ENCODE data around the gene HOTAIR.
A peak's percentile ranks its signal among the peaks of the same experiment; 100 is the strongest.

Gene HOTAIR

GRCh38 chr12:53931844-53932581 is 42.7 kb downstream of the HOTAIR start:
- H3K4me1 Mint-ChIP-seq = peaks cover 18% of the 10 kb centered on the region
- no peak overlapping the region for H3K27ac Mint-ChIP-seq
- no peaks in the 10 kb centered on the region for H3K9me3 Mint-ChIP-seq
- no peak overlapping the region for H3K4me3 Mint-ChIP-seq
- ATAC-seq (no peak), DNase-seq (no peak)
- peaks cover 98% of the 10 kb centered on the region for H3K27me3 Mint-ChIP-seq

- no peak overlapping the region for H3K27ac Mint-ChIP-seq
- ATAC-seq (no peak), DNase-seq (no peak)
- H3K4me3 Mint-ChIP-seq = no peak overlapping the region
- H3K4me1 Mint-ChIP-seq = peaks cover 13% of the 10 kb centered on the region
- no peaks in the 10 kb centered on the region for H3K9me3 Mint-ChIP-seq
- peaks cover 98% of the 10 kb centered on the region for H3K27me3 Mint-ChIP-seq
Observed at GRCh38 chr12:53930591-53931255, 44.0 kb downstream of the HOTAIR start.

- Mint-ChIP-seq H3K4me1 (peaks cover 5% of the 10 kb centered on the region), H3K9me3 (no peaks in the 10 kb centered on the region), H3K27ac (no peak overlapping the region), H3K27me3 (peaks cover 98% of the 10 kb centered on the region), H3K4me3 (no peak overlapping the region)
- ATAC-seq (no peak), DNase-seq (no peak)
Observed at GRCh38 chr12:53929527-53929926, 45.2 kb downstream of the HOTAIR start.

- no peaks in the 10 kb centered on the region for H3K9me3 Mint-ChIP-seq
- no peak overlapping the region for H3K4me3 Mint-ChIP-seq
- peaks cover 98% of the 10 kb centered on the region for H3K27me3 Mint-ChIP-seq
- DNase-seq (no peak), ATAC-seq (no peak)
- H3K27ac Mint-ChIP-seq = no peak overlapping the region
- peaks cover 5% of the 10 kb centered on the region for H3K4me1 Mint-ChIP-seq
Observed at GRCh38 chr12:53928054-53928835, 46.5 kb downstream of the HOTAIR start.

GRCh38 chr12:53927220-53928029 is 47.3 kb downstream of the HOTAIR start:
- no peaks in the 10 kb centered on the region for H3K9me3 Mint-ChIP-seq
- H3K27ac Mint-ChIP-seq = no peak overlapping the region
- no peak overlapping the region for H3K4me3 Mint-ChIP-seq
- ATAC-seq (no peak), DNase-seq (no peak)
- peaks cover 95% of the 10 kb centered on the region for H3K27me3 Mint-ChIP-seq
- peaks cover 5% of the 10 kb centered on the region for H3K4me1 Mint-ChIP-seq

- DNase-seq = no peak
- H3K27ac Mint-ChIP-seq = peak overlapping the region in 1 of 2 donors; percentile 69
Observed at GRCh38 chr12:53924521-53925405, 50.0 kb downstream of the HOTAIR start.

GRCh38 chr12:53916788-53917655 is 57.7 kb downstream of the HOTAIR start:
- no peak overlapping the region for H3K4me3 Mint-ChIP-seq

More at GRCh38 chr12:53924521-53925405, 50.0 kb downstream of the HOTAIR start:
- no peak for ATAC-seq
- H3K4me3 Mint-ChIP-seq = no peak overlapping the region
- peaks cover 93% of the 10 kb centered on the region for H3K27me3 Mint-ChIP-seq
- H3K9me3 Mint-ChIP-seq = no peaks in the 10 kb centered on the region
- peaks cover 5% of the 10 kb centered on the region for H3K4me1 Mint-ChIP-seq

More at GRCh38 chr12:53916788-53917655, 57.7 kb downstream of the HOTAIR start:
- ATAC-seq (no peak), DNase-seq (no peak)
- peaks cover 73% of the 10 kb centered on the region for H3K27me3 Mint-ChIP-seq
- H3K27ac Mint-ChIP-seq = peak overlapping the region in 1 of 2 donors; percentile 59
- no peaks in the 10 kb centered on the region for H3K9me3 Mint-ChIP-seq
- no peaks in the 10 kb centered on the region for H3K4me1 Mint-ChIP-seq
